D721Med (cell line): ENCODE results near the gene GPR55.

Source experiments
- DNase-seq: peaks from one replicate; pipeline ENCODE4 v3.0.0; 2011; ENCODE audit warnings: low spot score; ENCODE audit not compliant: insufficient read length
- FAIRE-seq: peaks from 2 replicates; lab custom pipeline; 2011; peaks lifted over from hg19 to GRCh38; lab: Jason Lieb, UNC
- TF ChIP-seq, protein P1 (sequence below): IDR thresholded peaks from 2 replicates; pipeline ENCODE4 v1.5.1; 2012; ENCODE audit warnings: mild to moderate bottlenecking, control low read depth; ENCODE audit not compliant: insufficient read depth; ENCODE audit errors: missing control alignments

The GPR55 gene

DNA sequence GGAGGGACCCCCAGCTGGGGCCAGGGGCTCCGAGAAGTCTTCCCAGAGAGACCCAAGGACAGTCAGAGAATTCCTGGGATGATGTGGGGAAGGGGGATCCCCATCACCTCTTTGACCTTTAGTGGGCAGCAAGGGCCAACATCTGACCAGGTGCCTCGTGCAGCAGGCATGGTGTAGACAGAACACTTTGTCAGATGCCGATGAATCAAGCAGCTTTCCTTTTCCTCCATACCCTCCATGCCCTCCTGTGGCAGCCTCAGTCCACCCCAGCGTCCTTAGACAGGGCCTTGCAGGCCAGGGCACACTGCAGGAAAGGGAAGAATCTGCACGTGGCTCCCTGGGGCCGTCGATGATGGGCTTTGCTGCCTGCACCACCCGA is 26.3 kb downstream of the GPR55 start:
- DNase-seq (no peak), FAIRE-seq (no peak)
- TF ChIP-seq, protein P1, sequence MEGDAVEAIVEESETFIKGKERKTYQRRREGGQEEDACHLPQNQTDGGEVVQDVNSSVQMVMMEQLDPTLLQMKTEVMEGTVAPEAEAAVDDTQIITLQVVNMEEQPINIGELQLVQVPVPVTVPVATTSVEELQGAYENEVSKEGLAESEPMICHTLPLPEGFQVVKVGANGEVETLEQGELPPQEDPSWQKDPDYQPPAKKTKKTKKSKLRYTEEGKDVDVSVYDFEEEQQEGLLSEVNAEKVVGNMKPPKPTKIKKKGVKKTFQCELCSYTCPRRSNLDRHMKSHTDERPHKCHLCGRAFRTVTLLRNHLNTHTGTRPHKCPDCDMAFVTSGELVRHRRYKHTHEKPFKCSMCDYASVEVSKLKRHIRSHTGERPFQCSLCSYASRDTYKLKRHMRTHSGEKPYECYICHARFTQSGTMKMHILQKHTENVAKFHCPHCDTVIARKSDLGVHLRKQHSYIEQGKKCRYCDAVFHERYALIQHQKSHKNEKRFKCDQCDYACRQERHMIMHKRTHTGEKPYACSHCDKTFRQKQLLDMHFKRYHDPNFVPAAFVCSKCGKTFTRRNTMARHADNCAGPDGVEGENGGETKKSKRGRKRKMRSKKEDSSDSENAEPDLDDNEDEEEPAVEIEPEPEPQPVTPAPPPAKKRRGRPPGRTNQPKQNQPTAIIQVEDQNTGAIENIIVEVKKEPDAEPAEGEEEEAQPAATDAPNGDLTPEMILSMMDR = no peak

DNA sequence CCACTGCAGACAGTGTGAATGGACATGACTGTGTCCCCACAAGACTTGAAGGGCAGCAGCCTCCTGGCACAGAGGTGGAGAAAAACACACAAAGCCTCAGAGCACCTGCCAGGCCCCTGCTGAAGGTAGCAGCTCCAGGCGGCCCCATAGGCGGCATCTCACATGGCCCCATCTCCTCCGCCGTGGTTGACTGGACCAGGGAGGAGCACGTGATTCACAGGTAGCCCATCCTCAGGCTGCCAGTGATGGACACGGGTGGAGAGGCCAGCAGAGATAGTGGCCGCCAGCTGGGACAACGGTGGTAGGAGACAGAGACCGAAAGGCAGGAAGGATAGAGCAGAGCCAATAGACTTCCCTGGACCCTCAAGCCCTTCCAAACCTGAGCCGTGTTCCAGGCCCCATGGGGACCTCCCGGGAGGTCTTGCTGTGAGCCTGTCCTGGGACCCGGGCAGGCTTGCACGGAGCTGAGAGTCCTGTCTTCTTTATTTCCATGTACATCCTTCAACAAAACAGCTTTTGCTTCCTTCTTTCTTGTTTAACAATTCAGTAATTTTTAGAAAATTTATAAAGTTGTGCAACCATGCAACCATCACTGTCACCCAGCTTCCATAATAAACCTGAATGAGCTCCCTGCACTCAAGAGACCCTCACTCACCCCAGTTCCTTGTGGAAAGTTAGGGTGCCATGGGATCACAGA is 26.9 kb downstream of the GPR55 start:
- no peak for FAIRE-seq
- TF ChIP-seq, protein P1 = no peak
- no peak for DNase-seq

DNA sequence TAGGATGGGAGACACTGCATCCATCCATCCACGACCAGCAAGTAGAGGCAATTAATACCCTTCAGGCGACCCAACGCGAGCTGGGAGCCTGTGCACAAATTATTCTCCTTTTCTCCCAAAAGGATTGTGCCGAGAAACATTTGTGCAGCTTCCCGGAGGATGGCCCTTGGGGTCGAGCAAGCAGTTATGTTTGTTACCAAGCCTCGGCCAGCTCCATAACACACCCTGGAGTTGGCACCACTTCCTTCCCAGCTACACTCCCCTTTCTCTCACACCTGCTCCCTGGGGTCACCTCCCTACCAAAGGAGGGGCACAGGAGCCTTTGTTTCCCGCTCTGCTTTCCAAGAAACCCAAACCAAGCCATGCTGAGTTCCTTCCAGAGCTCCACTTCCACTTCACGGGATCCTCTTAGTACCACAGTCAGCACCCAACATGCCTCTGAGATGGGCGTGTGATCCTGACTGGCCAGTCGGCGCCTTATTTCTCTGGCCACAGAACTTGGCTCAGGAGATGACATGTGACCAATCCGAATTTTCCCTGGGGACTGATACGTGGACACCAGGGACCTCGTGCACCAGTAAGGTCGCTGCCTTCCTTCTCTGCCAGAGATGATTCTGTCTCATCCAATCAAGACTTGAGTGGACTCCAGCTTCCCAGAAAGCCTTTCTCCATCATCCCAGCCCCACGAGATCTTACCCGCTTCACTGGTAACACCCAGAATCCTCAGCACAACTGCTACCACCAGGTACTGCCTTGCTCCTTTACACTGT is 28.5 kb downstream of the GPR55 start:
- TF ChIP-seq, protein P1 = no peak
- DNase-seq = no peak
- FAIRE-seq = no peak

DNA sequence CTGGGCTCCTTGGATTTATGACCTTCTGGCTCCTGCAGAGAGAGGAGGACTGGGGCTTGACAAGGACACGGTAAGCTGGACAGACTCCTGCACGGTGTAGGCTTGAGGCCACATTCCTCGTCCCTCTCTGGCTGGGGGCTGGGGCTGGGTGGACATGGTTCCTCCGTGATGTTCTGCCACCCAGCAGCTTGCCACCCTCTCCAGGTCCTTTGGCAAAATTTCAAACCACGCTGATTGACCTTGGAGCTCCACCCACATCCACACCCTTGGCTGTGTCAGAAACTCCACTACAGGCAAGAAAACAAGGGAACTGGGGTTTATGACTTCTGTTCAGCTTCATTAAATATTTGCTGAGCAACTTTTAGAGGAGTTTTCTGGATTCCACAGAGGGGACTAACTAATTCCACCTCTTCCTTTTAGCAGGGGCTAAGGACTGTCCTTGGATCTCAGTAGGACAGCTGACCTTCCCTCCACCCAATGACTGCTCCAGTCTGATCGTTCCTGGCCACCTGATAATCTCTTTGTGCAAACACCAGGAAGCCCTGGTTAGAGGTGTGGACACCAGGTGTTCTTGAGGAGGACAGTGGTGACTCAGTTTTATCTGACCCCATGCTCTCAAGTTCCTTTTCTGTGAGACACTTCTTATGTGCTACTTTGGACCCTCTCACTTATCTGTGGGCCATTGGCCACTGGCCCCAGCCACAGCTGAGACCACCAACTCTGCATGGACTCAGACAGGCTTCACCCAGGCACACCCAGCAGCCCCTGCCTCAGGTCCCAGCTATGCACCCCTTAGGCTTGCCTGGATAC is 29.3 kb downstream of the GPR55 start:
- DNase-seq (no peak), FAIRE-seq (no peak)
- TF ChIP-seq, protein P1 = no peak

DNA sequence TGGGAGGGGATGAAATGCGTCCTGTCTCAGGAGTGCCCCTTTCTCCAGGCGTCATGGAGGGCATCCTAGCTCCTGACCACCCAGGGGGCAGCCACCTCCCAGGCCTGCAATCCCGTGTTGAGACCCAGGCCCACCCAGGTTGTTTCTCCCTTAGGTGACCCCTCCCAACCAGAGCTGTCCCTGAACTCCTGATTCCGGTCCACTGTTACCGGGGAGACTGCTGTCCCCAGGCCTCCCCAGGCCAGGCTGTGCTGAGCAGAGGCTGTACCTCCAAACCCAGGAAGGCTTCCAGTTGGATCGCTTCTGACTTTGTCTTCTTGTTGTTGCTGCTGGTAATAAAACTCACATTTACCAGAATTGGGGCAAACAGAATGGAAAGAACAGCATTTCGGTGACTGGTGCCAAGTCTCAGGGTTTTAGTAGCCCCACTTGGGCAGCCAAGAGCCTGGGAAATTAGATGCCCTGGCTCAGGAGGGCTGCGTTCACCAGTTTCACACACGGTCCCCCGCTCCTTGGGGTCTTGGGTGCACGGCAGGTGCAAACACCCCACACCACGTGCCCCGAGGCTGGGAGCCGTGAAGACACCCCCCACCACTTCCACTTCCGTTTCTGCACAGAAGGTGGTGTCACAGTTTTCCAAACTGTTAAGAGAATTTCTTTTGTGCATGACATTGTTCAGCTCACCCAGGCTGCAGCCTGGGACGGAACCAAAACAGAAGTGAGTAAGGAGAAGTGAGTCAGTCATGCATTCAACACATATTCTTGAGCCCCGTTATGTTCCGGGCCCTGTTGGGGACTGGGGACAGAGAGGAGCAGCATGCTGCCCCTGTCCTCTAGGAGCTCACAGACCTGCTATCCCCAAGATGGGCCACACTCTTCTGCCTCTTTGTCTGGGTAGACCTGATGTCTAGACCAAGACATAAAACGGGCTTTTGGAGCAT is 30.9 kb downstream of the GPR55 start:
- TF ChIP-seq, protein P1 = no peak
- FAIRE-seq (no peak), DNase-seq (no peak)

DNA sequence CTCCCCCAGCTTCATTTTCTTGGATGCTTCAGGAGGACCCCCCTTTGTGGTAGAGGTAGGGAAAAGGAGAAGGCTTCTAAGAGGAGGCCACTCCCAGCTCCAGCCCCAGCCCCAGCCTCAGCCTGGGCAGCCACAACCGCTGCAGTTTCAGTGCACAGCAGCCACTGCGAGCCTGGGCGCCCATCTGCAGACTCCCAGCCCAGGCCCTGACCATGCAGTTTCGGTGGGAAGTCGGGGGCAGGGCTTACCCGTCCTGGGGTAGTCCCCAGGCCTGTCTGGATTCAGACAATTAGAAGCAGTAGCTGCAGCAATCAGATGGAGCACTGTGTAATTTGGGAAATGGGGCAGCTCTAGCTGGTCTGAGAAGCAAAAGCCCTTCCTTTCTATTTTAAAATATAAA is 31.7 kb downstream of the GPR55 start:
- DNase-seq = no peak

More for the DNA sequence above, 31.7 kb downstream of the GPR55 start:
- no peak for FAIRE-seq
- TF ChIP-seq, protein P1 = no peak
